SK-N-SH (cell line): ENCODE measurements around the gene ZC3H7B. TPM values are rescaled to one million over a fixed set of nuclear protein-coding genes. Genes with fewer than 3 reads are reported as not detected.

Experiments
- CTCF ChIA-PET: fragments of 300-600, 350-600 bp; formaldehyde crosslinking; extraction: SDS; loops from one replicate; lab custom pipeline; 2021; lab: Yijun Ruan, JAX
- POLR2A ChIA-PET: fragments of 350-600 bp; sonication (Branson Sonifier 250); formaldehyde crosslinking; extraction: SDS; loops from one replicate; lab custom pipeline; 2020; ENCODE audit warnings: antibody characterized with exemption, inconsistent platforms; lab: Yijun Ruan, JAX
- DNase-seq: peaks from one replicate; pipeline ENCODE4 v3.0.0; 2012
- H2AFZ ChIP-seq: fragments of 200-600 bp; sonication (generic); 2 replicates; pipeline ENCODE4 v1.8.1; 2016; ENCODE audit warnings: antibody characterized with exemption, mild to moderate bottlenecking, low read depth
- H3F3A ChIP-seq: fragments of 200-600 bp; sonication (generic); replicated peaks from 2 replicates; pipeline ENCODE3; 2016; ENCODE audit warnings: antibody characterized with exemption, mild to moderate bottlenecking; ENCODE audit not compliant: insufficient read depth
- H3K27ac ChIP-seq, 2 experiments: fragments of 200-500 bp in 1 of 2; fragments of 200-600 bp in 1 of 2; sonication (Bioruptor generic) in 1 of 2; sonication (generic), shearing (Covaris generic) in 1 of 2; 2 replicates each; pipeline versions ENCODE4 v1.5.1 to v1.6.1; 2014 to 2016; ENCODE audit warnings: low read depth in 2 of 2, inconsistent platforms in 1 of 2, low read length in 1 of 2, mild to moderate bottlenecking in 1 of 2, mixed read lengths in 1 of 2
- H3K27me3 ChIP-seq: fragments of 200-600 bp; sonication (generic), shearing (Covaris generic); 2 replicates; pipeline ENCODE4 v1.6.1; 2016; ENCODE audit warnings: mixed run types; ENCODE audit not compliant: insufficient read depth
- H3K36me3 ChIP-seq, 2 experiments: fragments of 200-500 bp in 1 of 2; fragments of 200-600 bp in 1 of 2; sonication (Bioruptor generic) in 1 of 2; sonication (generic) in 1 of 2; replicated peaks in 1 of 2; 2 replicates each; pipeline versions ENCODE3 to v1.5.1; 2014 to 2016; ENCODE audit warnings: low read length in 1 of 2, mild to moderate bottlenecking in 1 of 2; ENCODE audit not compliant: insufficient read depth in 2 of 2, control insufficient read depth in 1 of 2
- H3K4me1 ChIP-seq, 2 experiments: fragments of 200-500 bp in 1 of 2; fragments of 200-600 bp in 1 of 2; sonication (Bioruptor generic) in 1 of 2; sonication (generic), shearing (Covaris generic) in 1 of 2; 2 replicates each; pipeline versions ENCODE4 v1.5.1 to v1.6.1; 2014 to 2016; ENCODE audit warnings: low read depth in 1 of 2, low read length in 1 of 2, mixed run types in 1 of 2; ENCODE audit not compliant: insufficient read depth in 2 of 2, control insufficient read depth in 1 of 2
- H3K4me2 ChIP-seq: fragments of 200-600 bp; sonication (generic), shearing (Covaris generic); 2 replicates; pipeline ENCODE4 v1.6.1; 2017; ENCODE audit warnings: mixed run types
- H3K4me3 ChIP-seq, 2 experiments: fragments of 200-500 bp in 1 of 2; fragments of 200-600 bp in 1 of 2; sonication (Bioruptor generic) in 1 of 2; sonication (generic), shearing (Covaris generic) in 1 of 2; 2 replicates each; pipeline versions ENCODE4 v1.5.1 to v1.8.1; 2014 to 2016; ENCODE audit warnings: low read depth in 2 of 2, inconsistent platforms in 1 of 2, low read length in 1 of 2, mild to moderate bottlenecking in 1 of 2, mixed read lengths in 1 of 2, moderate library complexity in 1 of 2
- H3K79me2 ChIP-seq: fragments of 200-600 bp; sonication (generic); 2 replicates; pipeline ENCODE4 v1.8.1; 2017; ENCODE audit warnings: mild to moderate bottlenecking; ENCODE audit not compliant: insufficient read depth
- H3K9ac ChIP-seq: fragments of 200-600 bp; sonication (generic); 2 replicates; pipeline ENCODE4 v1.6.1; 2017; ENCODE audit warnings: mixed run types
- H3K9me2 ChIP-seq: fragments of 200-600 bp; sonication (generic); 2 replicates; pipeline ENCODE4 v1.6.1; 2017; ENCODE audit warnings: mixed run types
- H3K9me3 ChIP-seq: fragments of 200-600 bp; sonication (generic); 2 replicates; pipeline ENCODE4 v1.6.1; 2017; ENCODE audit warnings: mixed run types, mild to moderate bottlenecking, moderate library complexity
- H4K20me1 ChIP-seq: fragments of 200-600 bp; sonication (generic); 2 replicates; pipeline ENCODE4 v1.6.1; 2017; ENCODE audit warnings: mild to moderate bottlenecking, mixed run types; ENCODE audit not compliant: insufficient read depth
- ELF1 ChIP-seq: IDR thresholded peaks from 2 replicates; pipeline ENCODE4 v1.4.0; 2012
- EP300 ChIP-seq, 2 experiments: IDR thresholded peaks; 2 replicates each; pipeline versions ENCODE4 v1.4.0 to v1.6.1; 2012; ENCODE audit warnings: borderline replicate concordance in 1 of 2, low read depth in 1 of 2, low read length in 1 of 2
- FOSL2 ChIP-seq: IDR thresholded peaks from 2 replicates; pipeline ENCODE4 v1.4.0; 2012; ENCODE audit warnings: low read depth, mild to moderate bottlenecking, moderate library complexity, borderline replicate concordance
- FOXJ3 ChIP-seq: sonication (generic); formaldehyde crosslinking; IDR thresholded peaks from 2 replicates; pipeline ENCODE4 v1.5.1; 2020; ENCODE audit warnings: mild to moderate bottlenecking, missing genetic modification reagents
- FOXM1 ChIP-seq: IDR thresholded peaks from 2 replicates; pipeline ENCODE4 v1.4.0; 2012; ENCODE audit warnings: low read depth, mild to moderate bottlenecking
- GABPA ChIP-seq: IDR thresholded peaks from 2 replicates; pipeline ENCODE4 v1.4.0; 2012; ENCODE audit warnings: low read depth, mild to moderate bottlenecking
- GATA2 ChIP-seq: sonication (generic); formaldehyde crosslinking; IDR thresholded peaks from 2 replicates; pipeline ENCODE4 v1.5.0; 2020; ENCODE audit warnings: mild to moderate bottlenecking, missing genetic modification reagents
- JUND ChIP-seq: IDR thresholded peaks from 2 replicates; pipeline ENCODE4 v1.4.0; 2012
- MAX ChIP-seq: IDR thresholded peaks from 2 replicates; pipeline ENCODE4 v1.4.0; 2012; ENCODE audit warnings: low read depth
- MXI1 ChIP-seq: IDR thresholded peaks from 2 replicates; pipeline ENCODE4 v1.6.1; 2012; ENCODE audit warnings: mild to moderate bottlenecking, low read depth, low read length, improper control_type of control experiment
- PBX3 ChIP-seq: IDR thresholded peaks from 2 replicates; pipeline ENCODE4; 2012
- RAD21 ChIP-seq: IDR thresholded peaks from 2 replicates; pipeline ENCODE4 v1.6.1; 2012; ENCODE audit warnings: mild to moderate bottlenecking, low read length
- REST ChIP-seq: IDR thresholded peaks from 2 replicates; pipeline ENCODE4 v1.6.1; 2012; ENCODE audit warnings: mild to moderate bottlenecking, low read depth, low read length, moderate library complexity
- RFX5 ChIP-seq: IDR thresholded peaks from 2 replicates; pipeline ENCODE4 v1.6.1; 2012; ENCODE audit warnings: mild to moderate bottlenecking, improper control_type of control experiment, low read length
- RXRA ChIP-seq: IDR thresholded peaks from 2 replicates; pipeline ENCODE4 v1.4.0; 2012; ENCODE audit warnings: low read depth, mild to moderate bottlenecking, borderline replicate concordance
- TCF12 ChIP-seq: IDR thresholded peaks from 2 replicates; pipeline ENCODE4 v1.4.0; 2012
- TEAD4 ChIP-seq: IDR thresholded peaks from 2 replicates; pipeline ENCODE4 v1.4.0; 2012; ENCODE audit warnings: mild to moderate bottlenecking, borderline replicate concordance; ENCODE audit not compliant: insufficient read depth
- USF2 ChIP-seq: fragments of 150-350 bp; IDR thresholded peaks from 2 replicates; pipeline ENCODE4 v1.6.1; 2017; ENCODE audit warnings: antibody characterized with exemption, low read length, low read depth, borderline replicate concordance
- YY1 ChIP-seq: IDR thresholded peaks from 2 replicates; pipeline ENCODE4 v1.4.0; 2012; ENCODE audit warnings: low read depth, mild to moderate bottlenecking
- ZBTB33 ChIP-seq: IDR thresholded peaks from 2 replicates; pipeline ENCODE4 v1.4.0; 2012; ENCODE audit warnings: low read depth, borderline replicate concordance
- WGBS: methylation state at CpG from one replicate; pipeline ENCODE4 v1.1.6; 2017; ENCODE audit warnings: low lambda C conversion rate; 5-methylcytosine and 5-hydroxymethylcytosine counted together
- polyA plus RNA-seq, 3 experiments: library from polyadenylated mRNA; depleted of rRNA; stranded (reverse); fragments of >200 nt; gene quantifications; 2 replicates each; pipeline ENCODE4 v1.2.3, GENCODE V29; 2012

ZC3H7B gene
- polyA plus RNA-seq, 1 of the 3 experiments (the other 2 are of a cell fraction), result 27.1 TPM

GRCh38 chr22:41365425-41365824 is 64.1 kb downstream of the ZC3H7B start:
- Histone ChIP-seq H3K4me1 (peaks cover 0 to 17% of the 10 kb centered on the region in 2 experiments; a peak in 1 of 4 replicates), H3K9me3 (no peaks in the 10 kb centered on the region), H2AFZ (no peak overlapping the region), H4K20me1 (no peaks in the 10 kb centered on the region), H3K9me2 (no peaks in the 10 kb centered on the region)
- CTCF ChIA-PET, result interaction anchor here (1.2 kb wide), 1 partner anchor 232 kb away, joined by 4 read pairs; no protein-coding TSS in a partner anchor
- TF ChIP-seq ZBTB33 (no peak), PBX3 (no peak)
- TF ChIP-seq, all 33 proteins: peak for 0
- Histone ChIP-seq H3F3A (no peaks in the 10 kb centered on the region), H3K79me2 (no peaks in the 10 kb centered on the region), H3K27ac (no peak overlapping the region), H3K4me3 (no peak overlapping the region), H3K9ac (no peak overlapping the region), H3K27me3 (no peaks in the 10 kb centered on the region), H3K36me3 (no peaks in the 10 kb centered on the region), H3K4me2 (no peak overlapping the region)
- DNase-seq, result no peak
- POLR2A ChIA-PET, result no interaction called here
- 71% methylated on average over 3 of the region's 5 CpGs for WGBS

- H3K36me3 ChIP-seq, result no peaks in the 10 kb centered on the region
- 68% methylated on average over 4 of the region's 17 CpGs for WGBS
- H3K27ac ChIP-seq, result no peak overlapping the region
- no peaks in the 10 kb centered on the region for H4K20me1 ChIP-seq
- no peak overlapping the region for H3K9ac ChIP-seq
- ChIA-PET POLR2A (interaction anchor here (0.9 kb wide), 1 partner anchor 81 kb away, joined by 3 read pairs; no protein-coding TSS in a partner anchor), CTCF (interaction anchor here (1.1 to 1.9 kb wide), 4 partner anchors 15 to 231 kb away, joined by 3 to 6 read pairs (median 4); partner anchors contain the start of gene TEF)
- TF ChIP-seq TCF12, result no peak
- TF ChIP-seq USF2, result no peak
- TF ChIP-seq EP300 (IDR thresholded peaks at IDR 0.05; ENCODE audit: borderline replicate concordance in 1 of 2, low read depth in 1 of 2, low read length in 1 of 2), result no peak
- TF ChIP-seq GATA2 (CRISPR knock-in tag), result no peak
- TF ChIP-seq RFX5, result no peak
- no peak for TF ChIP-seq RXRA
- no peak for TF ChIP-seq FOXJ3
- TF ChIP-seq ELF1, result no peak
- TF ChIP-seq RAD21, result no peak
- TF ChIP-seq MXI1, result no peak
- TF ChIP-seq TEAD4, result no peak
- TF ChIP-seq YY1, result no peak
- TF ChIP-seq JUND, result no peak
- TF ChIP-seq REST, result no peak
- TF ChIP-seq MAX, result no peak
- TF ChIP-seq FOXM1, result no peak
- no peak for TF ChIP-seq GABPA
- TF ChIP-seq FOSL2, result no peak
- no peaks in the 10 kb centered on the region for H3K9me2 ChIP-seq
- H3K9me3 ChIP-seq, result no peaks in the 10 kb centered on the region
- no peak for DNase-seq
- H2AFZ ChIP-seq, result no peak overlapping the region
- H3K79me2 ChIP-seq, result no peaks in the 10 kb centered on the region
- peak overlapping the region; percentile 71; the same call in 1 of the 2 replicates for H3K4me2 ChIP-seq
- peaks cover 0 to 17% of the 10 kb centered on the region in 2 experiments; a peak in 1 of 4 replicates for H3K4me1 ChIP-seq
- no peaks in the 10 kb centered on the region for H3F3A ChIP-seq
- H3K27me3 ChIP-seq, result no peaks in the 10 kb centered on the region
- peak overlapping the region in 1 of 2 experiments; percentile 19; a peak in 1 of 4 replicates for H3K4me3 ChIP-seq
Measured at GRCh38 chr22:41366323-41367029, 65.2 kb downstream of the ZC3H7B start.
